HG03039 (cell line): Measurements from ENCODE around the gene SLC6A6.

Experiments
- ATAC-seq: cut with Tn5 transposase; IDR thresholded peaks from one replicate; pipeline ENCODE4 v1.9.1; 2021; ENCODE audit warnings: mild to moderate bottlenecking, moderate library complexity; ENCODE audit not compliant: unreplicated experiment

SLC6A6 gene

DNA sequence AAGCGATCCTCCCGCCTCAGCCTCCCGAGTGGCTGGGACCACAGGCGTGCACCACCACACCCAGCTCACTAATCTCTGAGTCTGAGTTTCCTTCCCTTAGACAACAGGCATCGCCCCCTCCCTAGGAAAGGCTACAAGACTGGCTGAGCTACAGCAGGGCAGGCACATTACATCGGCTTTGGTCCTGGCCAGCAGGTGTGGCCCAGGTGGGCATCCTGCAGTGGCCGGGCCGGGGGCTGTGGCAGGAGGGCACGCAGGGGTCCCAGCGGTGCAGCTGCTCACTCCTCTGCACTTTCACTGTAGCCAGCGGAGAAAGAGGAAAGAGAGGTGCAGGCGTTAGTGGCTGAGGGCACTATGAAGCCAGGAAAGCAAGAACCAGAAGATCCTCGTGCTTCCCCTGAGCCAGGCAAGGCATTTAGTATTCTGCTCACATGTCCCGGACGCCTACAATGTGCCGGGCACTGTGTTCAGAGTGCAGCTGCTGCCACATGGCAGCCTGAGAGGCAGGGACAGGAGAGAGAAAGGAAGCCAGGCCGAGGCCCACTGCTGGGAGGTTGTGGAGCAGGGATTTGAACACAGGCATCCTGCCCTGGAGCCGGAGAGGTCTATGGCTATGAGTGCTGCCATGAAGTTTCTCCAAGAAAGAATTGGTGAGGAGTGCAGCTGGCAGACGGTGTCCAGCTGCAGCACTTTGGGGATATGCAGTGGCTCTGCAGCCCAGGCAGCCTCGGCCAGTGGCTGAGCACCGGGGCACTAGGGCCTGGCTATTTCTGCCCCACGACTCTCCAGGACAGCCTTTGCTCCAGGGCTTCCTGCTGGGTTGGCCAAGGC is 115.4 kb downstream of the SLC6A6 start:
- no peak for ATAC-seq

DNA sequence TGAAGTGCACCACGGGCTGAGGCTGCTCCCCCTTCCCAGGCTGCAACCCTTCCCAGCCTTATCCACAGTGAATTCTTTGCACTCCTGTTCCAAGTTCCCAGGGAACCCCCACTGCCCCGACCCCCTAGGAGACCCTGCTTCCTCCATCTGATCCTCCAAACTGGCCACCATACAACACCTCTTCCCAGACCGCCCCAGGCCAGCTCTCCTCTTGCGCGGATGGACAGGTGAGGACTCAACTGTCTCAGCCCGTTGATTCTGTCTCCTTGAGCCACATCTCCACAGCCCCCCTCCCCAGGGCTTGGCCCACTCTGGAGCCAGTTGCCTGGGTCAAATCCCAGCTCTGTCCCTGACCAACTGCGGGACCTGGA is 116.0 kb downstream of the SLC6A6 start:
- ATAC-seq, result no peak

DNA sequence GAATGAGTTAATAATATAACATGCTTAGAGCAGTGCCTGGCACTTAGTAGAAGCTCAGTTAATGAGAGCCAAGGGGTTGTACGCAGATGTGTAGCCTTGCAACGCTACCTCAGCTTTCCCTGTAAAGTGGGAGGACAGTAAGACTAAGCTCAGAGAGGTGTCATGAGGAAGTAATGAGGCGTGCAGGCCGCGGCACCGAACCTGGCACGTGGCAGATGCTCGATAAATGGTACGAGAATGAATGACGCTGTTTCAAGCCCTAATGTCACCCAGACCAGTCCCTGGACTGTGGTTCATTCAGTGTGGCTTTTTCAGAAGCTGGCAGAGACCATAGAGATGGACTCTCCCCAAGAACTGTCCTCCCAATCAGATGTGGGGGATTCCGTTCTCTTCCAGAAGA is 116.5 kb downstream of the SLC6A6 start:
- ATAC-seq, result no peak

DNA sequence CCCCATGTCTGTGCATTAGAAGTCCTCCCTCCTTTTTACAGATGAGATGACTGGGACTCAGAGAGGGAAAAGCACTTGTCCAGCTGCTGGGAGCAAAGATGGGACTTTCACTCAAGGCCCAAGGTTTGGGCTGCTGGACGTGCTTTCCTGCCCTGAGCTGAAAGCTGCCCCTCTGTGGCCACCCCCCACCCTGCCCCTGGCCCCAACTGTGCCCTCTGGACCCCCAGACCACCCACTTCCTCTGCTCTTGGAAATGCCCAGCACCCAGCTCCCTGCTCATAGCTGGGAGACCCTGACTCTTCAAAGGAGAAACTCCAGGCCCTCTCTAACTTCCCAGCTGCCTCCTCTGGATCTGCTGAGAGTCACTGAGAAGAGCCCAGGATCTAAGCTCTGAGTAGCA is 117.0 kb downstream of the SLC6A6 start:
- ATAC-seq, result no peak

DNA sequence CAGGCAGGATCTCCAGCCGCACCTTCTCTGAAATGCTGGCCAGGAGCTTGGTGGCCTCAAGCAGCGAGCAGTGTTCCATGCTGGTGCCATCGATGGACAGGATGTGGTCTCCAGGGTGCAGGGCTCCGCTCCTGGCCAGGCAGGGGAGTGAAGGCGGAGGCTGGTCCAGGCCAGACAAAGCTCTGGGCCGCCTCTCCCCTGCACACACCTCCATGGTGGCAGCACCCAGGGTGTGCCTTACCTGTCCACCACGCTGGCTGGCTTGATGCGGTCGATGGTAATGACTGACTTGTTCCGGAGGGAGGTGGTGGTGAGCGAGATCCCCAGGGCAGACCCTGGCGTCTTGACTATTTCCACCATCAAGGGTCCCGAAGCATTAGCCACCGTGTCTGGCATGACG is 117.7 kb downstream of the SLC6A6 start:
- no peak for ATAC-seq

DNA sequence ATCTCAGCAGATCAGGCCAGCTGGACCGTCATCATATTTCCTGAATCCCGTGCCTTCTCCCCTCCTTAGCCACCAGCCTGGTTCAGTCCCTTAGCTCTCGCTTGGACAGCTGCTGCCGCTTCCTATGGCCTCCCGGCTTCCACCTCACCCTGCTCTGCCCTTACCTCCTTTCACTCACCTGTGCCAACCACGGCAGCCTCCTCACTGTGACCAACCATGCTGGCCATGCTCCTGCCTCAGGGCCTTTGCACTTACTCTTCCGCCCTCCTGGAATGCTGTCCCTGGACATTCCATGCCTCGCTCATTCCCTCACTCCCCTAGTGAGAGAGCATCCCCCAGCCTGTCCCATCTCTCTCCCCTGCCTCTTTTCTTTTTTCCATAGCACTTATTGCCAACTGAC is 118.6 kb downstream of the SLC6A6 start:
- ATAC-seq, result no peak

DNA sequence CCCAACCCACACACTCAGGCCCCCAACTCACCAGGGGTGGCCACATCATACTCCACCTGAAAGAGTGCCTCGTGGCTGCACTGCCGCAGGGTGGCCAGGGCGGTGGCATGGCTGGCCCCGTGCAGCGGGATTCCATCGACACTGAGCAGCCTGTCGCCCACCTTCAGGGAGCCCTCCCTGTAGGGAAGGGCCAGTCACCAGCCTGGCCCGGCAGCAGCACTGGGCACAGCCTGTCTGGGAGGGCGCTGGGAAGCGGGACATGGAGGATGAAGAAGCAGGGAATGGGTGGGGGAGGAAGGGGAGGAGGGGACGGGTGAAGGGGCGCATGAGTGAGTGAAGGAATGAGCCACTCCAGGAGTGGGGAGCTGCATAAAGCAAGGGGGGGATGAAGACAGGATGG is 119.2 kb downstream of the SLC6A6 start:
- ATAC-seq, result no peak

DNA sequence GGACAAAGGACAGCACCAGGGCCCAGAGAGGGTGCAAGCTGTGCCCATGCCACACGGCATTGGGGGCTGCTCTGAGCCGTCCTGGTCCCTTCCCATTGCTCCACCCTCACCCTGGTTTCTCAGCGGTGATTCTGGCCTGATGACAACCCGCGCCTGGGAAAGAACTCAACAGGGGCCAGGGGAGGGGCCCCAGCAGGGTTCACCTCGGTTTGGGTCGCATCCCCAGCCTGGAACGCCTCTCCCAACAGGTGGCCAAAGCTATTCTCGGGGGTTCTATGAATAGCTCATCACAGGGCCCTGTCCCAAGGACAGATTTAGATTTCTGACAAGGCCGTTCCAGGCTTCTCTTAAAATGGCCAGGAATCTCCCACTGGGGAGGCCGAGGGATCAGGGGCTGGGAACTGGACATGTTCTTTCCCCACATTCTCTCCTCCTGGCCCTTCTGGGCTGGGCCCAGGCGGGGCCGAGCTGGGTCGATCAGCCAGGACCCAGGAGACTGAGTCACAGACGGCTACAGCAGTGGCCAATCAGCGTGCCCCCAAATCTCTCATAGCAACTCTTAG is 119.8 kb downstream of the SLC6A6 start:
- no peak for ATAC-seq

DNA sequence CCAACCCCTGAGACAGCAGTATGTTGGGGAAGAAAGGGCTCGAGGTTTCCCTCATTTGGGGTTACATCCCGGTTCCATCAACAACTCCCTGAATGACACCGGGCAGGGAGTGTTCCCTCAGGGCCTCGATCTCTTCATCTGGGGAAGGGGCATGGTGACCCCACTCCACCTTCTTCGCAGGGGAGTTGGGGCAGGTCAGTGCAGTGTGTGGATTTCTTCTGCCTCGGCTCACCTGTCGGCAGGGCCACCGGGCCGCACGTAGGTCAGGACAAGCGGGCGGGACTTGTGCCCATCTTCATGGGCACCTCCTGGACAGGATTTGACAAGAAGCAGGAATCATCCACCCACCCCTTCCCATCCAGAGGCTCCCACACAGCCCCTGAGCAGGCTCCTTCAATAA is 120.4 kb downstream of the SLC6A6 start:
- ATAC-seq, result no peak

DNA sequence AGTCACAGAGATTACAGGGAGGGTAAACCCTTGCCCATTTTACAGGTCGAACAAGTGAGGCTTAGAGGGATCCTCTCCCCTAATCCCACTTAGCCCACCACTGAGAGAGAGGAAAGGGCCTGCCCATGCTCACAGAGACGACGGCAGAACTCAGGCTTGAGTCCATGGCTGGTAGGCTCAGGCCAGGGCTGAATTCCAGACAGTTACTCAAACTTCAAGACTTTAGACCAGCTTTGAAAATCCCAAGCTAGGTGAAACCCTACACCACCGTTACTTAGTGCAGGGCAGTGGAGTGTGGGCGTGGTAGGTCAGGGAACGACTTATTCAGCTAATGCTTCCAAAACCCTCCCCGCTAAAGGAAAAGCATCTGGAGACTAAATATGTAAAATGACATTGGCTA is 121.4 kb downstream of the SLC6A6 start:
- ATAC-seq, result no peak

DNA sequence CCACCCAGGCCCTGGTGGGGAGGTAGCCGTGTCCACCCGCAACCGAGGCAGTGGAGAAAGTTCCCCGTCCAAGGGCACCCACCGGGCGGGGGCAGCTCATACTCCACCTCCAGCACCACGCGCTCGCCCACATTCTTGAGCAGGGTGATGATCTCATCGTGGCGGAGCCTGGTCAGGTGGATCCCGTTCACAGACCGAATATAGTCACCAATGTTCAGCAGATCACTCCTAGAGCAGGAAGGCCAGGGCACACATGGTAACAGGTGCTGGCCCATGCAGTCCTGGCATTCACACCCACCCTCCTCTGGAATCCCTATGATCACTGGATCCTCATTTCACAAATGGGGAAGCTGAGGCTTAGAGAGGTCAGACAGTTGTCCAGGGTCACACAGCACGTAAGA is 121.9 kb downstream of the SLC6A6 start:
- ATAC-seq, result no peak

DNA sequence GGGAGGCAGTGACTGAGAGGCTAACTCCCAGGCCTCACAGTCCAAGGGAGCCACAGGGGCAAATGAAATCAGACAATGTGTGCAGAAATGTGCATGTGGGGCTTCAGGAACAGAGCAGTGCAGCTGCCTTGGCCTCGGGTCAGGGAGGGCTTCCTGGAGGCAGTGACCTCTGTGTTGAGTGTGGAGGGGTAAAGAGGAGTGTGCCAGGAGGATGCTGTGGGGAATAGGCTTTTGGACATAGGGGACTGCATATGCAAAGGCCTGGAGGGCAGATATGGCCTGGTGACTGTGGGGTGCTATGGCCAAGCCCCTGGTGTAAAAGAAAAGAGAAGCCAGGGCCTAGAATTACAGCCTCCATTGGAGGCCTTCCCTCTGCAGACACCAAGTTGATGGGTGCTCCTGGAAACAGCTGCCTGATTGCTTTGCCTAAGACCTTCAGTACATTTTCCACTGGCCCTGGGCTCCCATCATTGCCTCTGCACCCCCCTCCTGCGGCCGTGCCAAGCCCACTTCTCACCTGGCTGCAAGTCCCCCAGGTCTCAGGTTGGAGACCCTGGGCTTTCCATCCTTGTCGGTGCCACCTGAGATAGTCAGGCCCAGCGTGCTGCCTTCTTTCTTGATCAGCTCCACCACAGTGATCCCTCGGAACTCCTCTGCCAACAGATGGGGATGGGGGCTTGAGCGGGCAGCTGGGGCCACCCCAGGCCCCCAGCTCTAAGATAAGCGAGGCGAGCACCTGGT is 122.7 kb downstream of the SLC6A6 start:
- ATAC-seq, result no peak

DNA sequence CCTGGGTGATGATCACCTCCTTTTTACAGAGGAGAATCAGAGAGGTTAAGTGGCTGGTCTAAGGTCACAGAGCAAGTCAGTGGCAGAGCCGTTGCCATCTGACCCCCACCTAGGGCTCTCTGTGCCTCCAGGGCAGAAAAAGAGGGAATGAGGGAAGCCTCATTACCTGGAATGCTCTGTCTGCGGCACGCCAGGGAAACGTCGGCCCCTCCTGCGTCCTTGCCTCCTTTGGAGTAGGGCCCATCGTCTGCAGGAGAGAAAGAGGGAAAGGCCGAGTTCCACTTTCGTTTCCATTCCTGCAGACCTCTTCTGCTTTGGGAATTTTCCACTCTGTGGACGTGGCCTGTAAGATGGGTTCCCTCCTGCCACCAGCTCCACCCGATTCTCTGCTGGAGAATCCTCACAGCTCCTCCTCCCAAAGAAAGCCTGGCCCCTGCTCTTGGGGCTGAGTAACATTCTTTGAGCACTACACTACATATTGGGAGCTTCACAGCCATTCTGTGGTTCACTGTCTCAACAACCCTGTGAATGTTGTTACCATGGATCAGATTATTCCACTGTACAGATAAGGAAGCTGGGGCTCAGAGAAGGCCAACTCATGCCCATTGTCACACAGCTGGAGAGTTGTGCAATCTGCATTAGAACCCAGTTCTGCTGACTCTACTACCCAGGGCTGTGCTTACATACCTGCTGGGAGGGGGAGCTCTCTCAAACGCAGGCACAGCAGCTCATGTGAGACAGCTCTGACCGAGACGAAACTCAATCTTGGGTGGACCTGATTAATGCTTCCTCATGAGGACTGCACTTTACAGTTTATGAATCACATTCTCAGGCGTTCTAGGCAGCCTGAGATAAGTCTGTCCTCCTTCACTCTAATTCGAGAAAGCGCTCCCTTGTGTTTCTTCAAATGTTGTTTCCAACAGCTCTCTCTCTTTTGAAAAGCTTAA is 123.6 kb downstream of the SLC6A6 start:
- ATAC-seq, result no peak

DNA sequence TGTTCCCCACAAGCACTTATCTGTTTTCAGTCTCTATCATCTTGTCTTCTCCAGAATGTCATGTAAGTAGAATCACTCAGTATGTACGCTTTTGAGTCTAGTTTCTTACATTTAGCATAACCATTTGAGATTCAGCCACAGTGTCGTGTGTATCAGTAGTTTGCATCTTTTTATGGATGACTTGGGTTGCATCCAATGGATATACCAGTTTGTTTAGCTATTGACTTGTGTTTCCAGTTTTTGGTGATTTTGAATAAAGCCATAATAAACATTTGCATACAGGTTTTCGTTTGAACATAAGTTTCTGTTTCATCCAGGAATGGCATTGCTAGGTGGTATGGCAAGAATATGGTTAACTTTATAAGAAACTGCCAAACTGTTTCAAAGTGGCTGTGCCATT is 125.7 kb downstream of the SLC6A6 start:
- no peak for ATAC-seq

DNA sequence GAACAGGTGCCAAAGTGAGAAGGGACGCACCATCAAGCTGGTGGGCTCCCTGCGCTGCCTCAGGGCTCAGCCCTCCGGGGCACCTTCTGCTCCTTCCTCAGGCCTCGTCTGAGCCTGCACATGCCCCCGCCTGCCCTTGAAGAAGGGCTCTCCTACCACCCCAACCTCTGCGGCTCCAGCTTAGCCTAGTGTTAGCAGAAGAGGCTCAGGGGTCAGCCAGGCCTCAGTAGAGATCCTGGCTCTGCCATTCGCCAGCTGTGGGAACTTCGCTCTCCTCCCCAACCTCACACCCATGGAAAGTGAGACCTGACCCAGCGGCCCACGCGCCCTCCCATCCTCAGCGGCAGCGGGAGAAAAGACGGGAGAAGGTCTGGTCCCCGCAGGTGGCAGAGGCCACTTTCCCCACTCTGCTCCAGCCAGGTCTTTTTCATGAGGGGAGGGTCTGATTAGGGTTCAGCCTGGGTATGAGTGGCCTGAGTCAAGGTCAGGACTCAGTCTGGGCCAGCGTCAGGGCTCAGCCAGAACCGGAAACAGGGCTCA is 129.5 kb downstream of the SLC6A6 start:
- no peak for ATAC-seq

DNA sequence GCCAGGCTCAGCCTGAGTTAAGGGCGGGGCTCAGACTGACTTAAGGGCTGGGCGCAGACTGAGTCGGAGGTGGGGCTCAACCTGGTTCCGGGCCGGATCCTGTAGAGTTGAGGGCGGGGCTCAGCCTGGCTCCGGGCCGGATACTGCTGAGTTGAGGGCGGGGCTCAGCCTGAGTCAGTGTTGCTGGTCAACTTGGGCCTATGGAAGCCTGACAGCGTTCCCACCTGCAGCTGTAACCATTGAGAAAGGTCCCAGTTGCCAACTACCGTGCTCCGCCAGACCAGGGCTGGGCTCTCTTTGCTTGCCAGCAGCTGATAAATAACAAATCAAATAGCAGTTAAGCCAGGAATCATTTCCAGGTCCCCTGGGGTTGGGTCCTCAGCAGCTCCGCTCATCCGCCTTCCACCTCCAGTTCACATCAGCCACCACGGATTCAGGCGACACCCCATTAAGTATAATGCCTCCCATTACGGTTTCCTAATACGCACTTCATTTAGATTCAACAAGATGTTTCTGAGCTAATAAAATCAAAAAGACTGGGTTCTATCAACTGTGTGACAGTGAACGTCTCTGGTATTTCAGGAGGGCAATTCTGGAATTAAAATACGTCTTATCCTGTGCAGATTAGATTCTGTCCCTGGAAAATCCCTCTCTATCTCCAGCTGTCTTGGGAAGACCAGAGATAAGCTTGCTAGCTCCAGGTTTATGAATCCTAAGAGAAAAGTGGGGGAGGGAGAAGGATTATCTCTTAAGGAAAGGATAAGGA is 130.5 kb downstream of the SLC6A6 start:
- ATAC-seq, result no peak

DNA sequence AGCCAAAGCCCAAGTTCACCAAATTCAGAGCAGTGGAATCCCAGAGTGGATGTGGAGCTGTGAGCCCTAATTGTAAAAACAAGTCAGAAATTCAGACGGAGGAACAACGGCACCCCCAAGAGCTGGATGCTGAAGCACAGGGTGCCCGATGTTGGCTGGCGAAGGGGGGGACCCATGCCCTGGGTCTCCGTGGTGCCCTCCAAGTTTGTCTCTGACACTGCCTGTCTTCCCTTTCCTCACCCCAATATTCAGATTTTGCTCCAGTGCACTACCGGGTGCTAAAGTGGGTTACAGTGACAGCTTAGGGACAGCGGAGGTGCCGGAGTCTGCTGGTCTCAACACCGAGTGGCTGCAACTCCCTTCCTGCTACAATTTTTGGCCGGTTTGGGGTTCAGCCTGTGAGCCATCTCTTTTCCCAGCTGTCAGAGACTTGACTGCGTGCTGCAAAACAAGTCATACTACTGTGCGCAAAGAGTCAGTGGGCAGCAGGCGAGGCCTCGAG is 131.1 kb downstream of the SLC6A6 start:
- ATAC-seq, result no peak

DNA sequence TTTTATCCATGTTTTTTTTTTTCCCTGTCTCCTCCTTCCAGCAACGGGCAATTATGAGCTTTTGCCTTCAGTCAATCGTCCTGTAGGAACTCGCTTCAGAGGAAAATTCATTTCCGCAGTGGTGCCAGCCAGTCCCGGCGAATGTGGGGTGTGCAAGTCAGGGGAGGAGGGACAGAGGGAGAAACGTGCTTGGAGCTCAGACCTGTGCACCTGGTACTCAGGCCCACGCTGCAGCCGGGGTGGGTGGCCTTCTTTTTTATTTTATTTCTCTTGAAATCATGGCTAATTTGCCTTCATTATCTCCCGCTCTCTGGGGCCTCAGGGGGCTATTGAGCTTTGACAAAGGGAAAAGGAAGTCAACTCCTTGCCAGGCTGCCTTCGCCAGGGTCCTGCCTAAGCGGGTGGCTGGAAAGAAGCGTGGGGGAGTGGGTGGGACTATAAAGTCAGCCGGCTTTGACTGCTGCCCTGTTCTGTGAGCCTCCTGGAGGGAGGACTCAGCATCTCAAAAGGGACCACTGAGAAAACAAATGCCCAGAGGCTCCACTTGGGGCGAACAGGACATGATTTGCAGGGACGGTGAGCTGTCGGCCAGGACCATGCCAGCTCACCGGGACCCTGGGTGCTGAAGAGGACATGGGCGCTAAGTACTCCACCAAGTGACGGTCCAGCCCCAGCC is 132.2 kb downstream of the SLC6A6 start:
- no peak for ATAC-seq

DNA sequence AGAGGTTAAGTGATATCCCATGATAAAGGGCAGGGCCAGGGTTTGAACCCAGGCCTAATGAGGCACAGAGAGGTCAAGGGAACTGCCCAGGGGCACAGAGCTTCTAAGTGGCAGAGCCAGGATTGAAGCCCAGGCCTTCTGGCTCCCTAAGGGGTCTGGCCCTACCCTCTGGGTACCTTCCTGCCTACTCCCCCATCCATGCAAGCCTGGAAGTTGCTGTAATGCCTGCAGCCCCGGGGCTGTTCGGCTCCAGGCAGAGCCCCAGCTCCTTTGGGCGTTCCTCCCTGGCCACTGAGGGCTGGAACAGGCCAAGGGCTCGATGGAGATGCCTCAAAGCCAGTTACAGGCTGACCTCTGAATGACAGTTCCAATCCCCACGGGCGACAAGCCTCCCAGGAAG is 133.2 kb downstream of the SLC6A6 start:
- ATAC-seq, result no peak
